ENCODE data around the gene SUFU.
A peak's percentile ranks its signal among the peaks of the same experiment; 100 is the strongest.

- TF ChIP-seq CTCF (IDR thresholded peaks at IDR 0.05; ENCODE audit: low read depth, low read length, missing input control): no peak
- TF ChIP-seq RAD21 (IDR thresholded peaks at IDR 0.05): peak in 1 of 2 donors; percentile 29
- no peak for TF ChIP-seq ZBTB33 (IDR thresholded peaks at IDR 0.05)
- TF ChIP-seq RXRA (IDR thresholded peaks at IDR 0.05): no peak
- no peak for TF ChIP-seq TAF1 (conservative IDR thresholded peaks at IDR 0.05)
- no peak for TF ChIP-seq ATF3 (IDR thresholded peaks at IDR 0.05)
- no peak for TF ChIP-seq JUND (IDR thresholded peaks at IDR 0.05)
- TF ChIP-seq REST (IDR thresholded peaks at IDR 0.05): no peak
- TF ChIP-seq EGR1 (IDR thresholded peaks at IDR 0.05; ENCODE audit: low read depth in 2 of 2): no peak
- TF ChIP-seq YY1 (IDR thresholded peaks at IDR 0.05): no peak
- TF ChIP-seq MAX (IDR thresholded peaks at IDR 0.05): no peak
- no peak for TF ChIP-seq NR2F2 (IDR thresholded peaks at IDR 0.05)
- no peak for TF ChIP-seq SP1 (IDR thresholded peaks at IDR 0.05)
Measured at GRCh38 chr10:102675666-102676533, 172.1 kb downstream of the SUFU start.
